Thyroid gland (tissue), 4 donors: ENCODE data around the gene MYLK4. TPM values are rescaled to one million over a fixed set of nuclear protein-coding genes. Genes with fewer than 3 reads are reported as not detected.

ENCODE experiments used
- DNase-seq, 2 donors: peaks; one replicate each; pipeline ENCODE4 v3.0.0-alpha.2; 2019
- H3K27ac ChIP-seq, 3 donors: fragments of 200-600 bp; sonication (generic); 1 replicate in 2 of 3; 2 replicates in 1 of 3; pipeline ENCODE4 v1.5.1; 2016 to 2019; ENCODE audit warnings: mild to moderate bottlenecking in 1 of 3, moderate library complexity in 1 of 3
- H3K27me3 ChIP-seq: fragments of 200-600 bp; sonication (generic); one replicate; pipeline ENCODE4 v1.5.1; 2019
- H3K36me3 ChIP-seq, 2 donors: fragments of 200-600 bp; sonication (generic); one replicate each; pipeline ENCODE4 v1.5.1; 2016 to 2019
- H3K4me1 ChIP-seq, 2 donors: fragments of 200-600 bp; sonication (generic); one replicate each; pipeline ENCODE4 v1.5.1; 2017 to 2019
- H3K4me3 ChIP-seq, 3 donors: fragments of 200-600 bp; sonication (generic); replicated peaks in 1 of 3; 1 replicate in 2 of 3; 2 replicates in 1 of 3; pipeline ENCODE4 v1.5.1; 2016; ENCODE audit warnings: mild to moderate bottlenecking in 1 of 3
- H3K9me3 ChIP-seq: fragments of 200-600 bp; sonication (generic); one replicate; pipeline ENCODE4 v1.5.1; 2017
- POLR2A ChIP-seq, 2 donors: fragments of 450-650 bp; IDR thresholded peaks; one replicate each; pipeline ENCODE4 v1.6.1; 2017; ENCODE audit warnings: antibody characterized with exemption in 2 of 2, mild to moderate bottlenecking in 2 of 2, moderate library complexity in 1 of 2
- WGBS, 2 donors: methylation state at CpG; one replicate each; pipeline ENCODE4 v1.1.5; 2017; 5-methylcytosine and 5-hydroxymethylcytosine counted together
- intact Hi-C: fragments of 100-400 bp; cut with DNase I; formaldehyde crosslinking; loops from one replicate; pipeline ENCODE4 v1.15.1; 2023
- total RNA-seq, 4 donors: library from RNA; depleted of rRNA; stranded (reverse); fragments of >200 nt; gene quantifications; one replicate each; pipeline ENCODE4 v1.2.3, GENCODE V29; 2016
- TF ChIP-seq, protein P1 (sequence below), 6 experiments: fragments of 200-600 bp in 3 of 6; fragments of 450-650 bp in 3 of 6; sonication (generic) in 3 of 6; IDR thresholded peaks; one replicate each; pipeline ENCODE4 v1.5.1; 2016 to 2019; ENCODE audit warnings: antibody characterized with exemption in 6 of 6, mild to moderate bottlenecking in 2 of 6, inconsistent platforms in 1 of 6, moderate library complexity in 1 of 6

The MYLK4 gene
- total RNA-seq, 4 donors from 2014 or later, result 0.94 to 1.8 (median 1.1) TPM

- no peaks in the 10 kb centered on the region for H3K36me3 ChIP-seq
- TF ChIP-seq, protein P1, sequence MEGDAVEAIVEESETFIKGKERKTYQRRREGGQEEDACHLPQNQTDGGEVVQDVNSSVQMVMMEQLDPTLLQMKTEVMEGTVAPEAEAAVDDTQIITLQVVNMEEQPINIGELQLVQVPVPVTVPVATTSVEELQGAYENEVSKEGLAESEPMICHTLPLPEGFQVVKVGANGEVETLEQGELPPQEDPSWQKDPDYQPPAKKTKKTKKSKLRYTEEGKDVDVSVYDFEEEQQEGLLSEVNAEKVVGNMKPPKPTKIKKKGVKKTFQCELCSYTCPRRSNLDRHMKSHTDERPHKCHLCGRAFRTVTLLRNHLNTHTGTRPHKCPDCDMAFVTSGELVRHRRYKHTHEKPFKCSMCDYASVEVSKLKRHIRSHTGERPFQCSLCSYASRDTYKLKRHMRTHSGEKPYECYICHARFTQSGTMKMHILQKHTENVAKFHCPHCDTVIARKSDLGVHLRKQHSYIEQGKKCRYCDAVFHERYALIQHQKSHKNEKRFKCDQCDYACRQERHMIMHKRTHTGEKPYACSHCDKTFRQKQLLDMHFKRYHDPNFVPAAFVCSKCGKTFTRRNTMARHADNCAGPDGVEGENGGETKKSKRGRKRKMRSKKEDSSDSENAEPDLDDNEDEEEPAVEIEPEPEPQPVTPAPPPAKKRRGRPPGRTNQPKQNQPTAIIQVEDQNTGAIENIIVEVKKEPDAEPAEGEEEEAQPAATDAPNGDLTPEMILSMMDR (IDR thresholded peaks at IDR 0.05), result no peak
- TF ChIP-seq POLR2A (IDR thresholded peaks at IDR 0.05), result no peak
- DNase-seq, result no peak
- no peak overlapping the region for H3K27ac ChIP-seq
- H3K27me3 ChIP-seq, result no peaks in the 10 kb centered on the region
- H3K4me1 ChIP-seq, result no peaks in the 10 kb centered on the region
- no peaks in the 10 kb centered on the region for H3K9me3 ChIP-seq
- H3K4me3 ChIP-seq, result no peak overlapping the region
- intact Hi-C loops, result no loop called here
- 77% methylated on average over 2 of the region's 2 CpGs for WGBS, 2 donors
These were observed 107.6 kb downstream of the MYLK4 start for GRCh38 chr6:2643130-2643529.

DNA sequence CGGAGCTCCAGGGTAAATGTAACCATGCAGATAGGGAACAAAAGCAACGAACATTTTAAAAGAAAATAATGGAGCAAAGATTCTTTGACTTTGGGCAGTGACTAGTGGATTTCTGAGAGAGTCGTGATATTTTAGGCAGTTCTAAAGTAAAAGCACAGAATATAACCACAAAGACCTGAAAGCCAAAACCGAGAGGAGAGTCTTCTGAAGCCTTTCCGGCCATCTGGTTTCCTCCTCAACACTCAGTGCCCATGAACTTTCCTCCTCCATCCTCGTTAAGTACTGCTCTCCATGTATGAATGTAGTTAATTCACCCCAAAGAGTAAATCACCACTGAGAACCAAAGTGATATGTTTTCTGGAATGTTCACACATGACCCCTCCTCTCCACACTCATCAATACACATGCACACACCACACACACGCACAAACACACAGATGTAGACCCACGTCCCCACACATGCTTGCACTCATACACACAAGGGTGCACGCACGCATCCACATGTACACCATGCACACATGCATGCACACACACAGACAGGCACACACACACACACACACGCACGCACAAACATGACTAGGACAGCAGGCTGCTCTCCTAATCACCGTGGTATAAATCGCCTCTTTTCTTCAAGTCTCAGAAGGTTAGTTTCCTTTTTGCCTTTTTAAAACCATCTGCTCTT, 109.5 kb downstream of the MYLK4 start:
- Histone ChIP-seq H3K27ac (no peak overlapping the region), H3K27me3 (no peaks in the 10 kb centered on the region), H3K4me1 (no peaks in the 10 kb centered on the region), H3K4me3 (no peak overlapping the region), H3K36me3 (no peaks in the 10 kb centered on the region), H3K9me3 (no peaks in the 10 kb centered on the region)
- WGBS, 2 donors, result 81 to 87% methylated on average over 14 of the region's 14 CpGs
- no peak for TF ChIP-seq POLR2A (IDR thresholded peaks at IDR 0.05)
- TF ChIP-seq, protein P1 (IDR thresholded peaks at IDR 0.05), result no peak
- intact Hi-C loops, result no loop called here
- no peak for DNase-seq

DNA sequence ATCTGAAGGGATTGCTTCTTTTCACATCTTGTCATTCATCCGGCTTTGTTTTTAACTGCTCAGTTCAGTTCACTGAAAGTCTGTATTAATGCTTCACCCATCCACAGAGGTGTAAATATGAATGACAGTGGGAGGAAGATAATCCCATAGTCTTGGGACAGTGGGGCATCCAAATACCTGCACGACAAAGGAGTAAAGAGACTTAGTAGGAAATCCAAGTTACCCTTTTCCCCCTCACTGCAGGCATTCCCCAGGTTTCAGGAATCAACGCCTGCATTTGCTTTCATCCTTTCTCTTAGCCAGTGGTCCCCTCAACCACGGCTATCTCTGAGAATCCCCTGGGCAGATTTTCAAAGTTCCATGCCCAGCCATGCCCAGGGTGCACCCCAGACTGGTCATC, 110.2 kb downstream of the MYLK4 start:
- Histone ChIP-seq H3K9me3 (no peaks in the 10 kb centered on the region), H3K36me3 (no peaks in the 10 kb centered on the region), H3K27ac (no peak overlapping the region), H3K27me3 (no peaks in the 10 kb centered on the region), H3K4me3 (no peak overlapping the region), H3K4me1 (no peaks in the 10 kb centered on the region)
- WGBS, 2 donors, result 79 to 83% methylated on average over 4 of the region's 4 CpGs
- no peak for DNase-seq
- no peak for TF ChIP-seq POLR2A (IDR thresholded peaks at IDR 0.05)
- TF ChIP-seq, protein P1 (IDR thresholded peaks at IDR 0.05), result no peak
- intact Hi-C loops, result no loop called here

DNA sequence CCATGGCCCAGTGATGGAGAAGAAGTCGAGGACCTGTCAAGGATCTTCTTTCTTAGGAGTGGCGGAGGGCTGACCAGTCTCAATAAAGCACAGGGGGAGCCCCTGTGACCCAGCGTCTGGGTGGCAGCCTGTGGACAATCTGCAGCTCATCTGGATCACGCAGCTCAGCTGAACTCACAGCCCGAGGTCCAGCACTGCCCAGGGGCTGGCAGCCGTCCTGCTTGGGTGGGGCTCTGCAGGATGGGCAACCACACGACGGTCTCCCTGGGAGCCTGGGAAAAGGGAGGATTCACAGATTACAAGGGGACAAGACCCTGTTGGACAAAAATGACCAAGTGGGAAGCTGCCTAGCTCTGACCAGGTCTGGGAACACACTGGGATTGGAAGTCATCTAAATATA, 110.8 kb downstream of the MYLK4 start:
- Histone ChIP-seq H3K4me1 (peaks cover 0 to 3% of the 10 kb centered on the region in 2 donors), H3K4me3 (no peak overlapping the region), H3K27ac (no peak overlapping the region), H3K27me3 (no peaks in the 10 kb centered on the region), H3K36me3 (no peaks in the 10 kb centered on the region), H3K9me3 (no peaks in the 10 kb centered on the region)
- TF ChIP-seq, protein P1 (IDR thresholded peaks at IDR 0.05), result no peak
- TF ChIP-seq POLR2A (IDR thresholded peaks at IDR 0.05), result no peak
- DNase-seq, result no peak
- intact Hi-C loops, result no loop called here
- WGBS, 2 donors, result 71 to 83% methylated on average over 6 to 8 of the region's 8 CpGs

DNA sequence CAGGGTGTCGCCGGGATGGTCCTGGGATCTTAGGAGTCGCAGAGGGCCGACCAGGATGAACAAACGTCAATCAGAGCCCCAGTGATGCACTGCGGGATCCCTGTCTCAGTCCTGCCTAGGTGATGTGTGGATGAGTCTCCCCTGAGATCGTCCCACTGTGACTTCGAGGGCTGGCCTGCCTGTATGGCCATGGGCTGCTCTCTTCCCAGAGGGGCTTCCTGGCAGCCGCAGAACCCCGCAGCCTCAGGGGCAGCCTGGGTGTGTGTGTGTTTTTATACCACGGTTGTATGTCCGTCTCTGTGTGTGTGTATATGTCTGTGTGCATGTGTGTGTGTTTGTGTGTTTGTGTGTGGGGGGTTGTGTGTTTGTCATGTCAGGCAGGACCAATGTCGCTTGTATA, 111.6 kb downstream of the MYLK4 start:
- DNase-seq, result no peak
- H3K4me3 ChIP-seq, result no peak overlapping the region
- intact Hi-C loops, result no loop called here
- no peaks in the 10 kb centered on the region for H3K27me3 ChIP-seq
- H3K4me1 ChIP-seq, result peaks cover 0 to 8% of the 10 kb centered on the region in 2 donors
- WGBS, 2 donors, result 77 to 90% methylated on average over 3 to 13 of the region's 13 CpGs
- TF ChIP-seq, protein P1 (IDR thresholded peaks at IDR 0.05), result no peak
- TF ChIP-seq POLR2A (IDR thresholded peaks at IDR 0.05), result no peak
- H3K9me3 ChIP-seq, result no peaks in the 10 kb centered on the region
- no peak overlapping the region for H3K27ac ChIP-seq
- no peaks in the 10 kb centered on the region for H3K36me3 ChIP-seq
